ENCODE data around the gene NKD1. TPM values are rescaled to one million over a fixed set of nuclear protein-coding genes. Genes with fewer than 3 reads are reported as not detected.

NKD1 gene
- total and polyA plus RNA-seq, 2 of the 8 experiments (the other 6 are each of a cell fraction or from before 2014, with no cell fraction given): 0.70 to 4.5 TPM

DNA sequence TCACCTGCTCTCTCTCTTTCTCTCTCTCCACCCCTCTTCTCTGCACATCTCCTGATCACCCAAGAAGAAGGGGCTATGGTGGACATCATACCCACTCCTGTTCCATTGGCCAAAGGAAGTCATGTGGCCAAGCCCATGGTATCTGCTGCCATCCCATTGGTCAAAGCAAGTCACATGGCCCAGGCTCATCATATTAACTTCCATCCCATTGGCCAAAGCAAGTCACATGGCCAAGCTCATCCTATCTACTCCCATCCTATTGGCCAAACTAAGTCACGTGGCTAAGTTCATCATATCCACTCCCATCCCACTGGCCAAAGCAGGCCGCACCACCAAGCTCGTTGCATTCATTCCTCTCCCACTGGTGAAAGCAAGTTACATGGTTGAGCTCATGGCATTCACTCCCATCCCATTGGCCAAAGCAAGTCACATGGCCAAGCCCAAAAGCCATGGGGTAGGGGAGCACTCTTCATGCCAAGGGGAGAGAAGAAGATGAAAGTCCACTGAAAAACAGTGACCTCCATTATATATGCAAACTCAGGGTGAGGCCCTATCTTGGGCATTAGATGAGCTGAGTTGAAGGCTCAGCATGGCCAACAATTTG is 103.7 kb downstream of the NKD1 start:
- POLR2A ChIA-PET (ENCODE audit: partially characterized antibody): no interaction called here
- no peak overlapping the region for H2BK12ac ChIP-seq (ENCODE audit: low read depth, low read length)
- FAIRE-seq: no peak

More for the DNA sequence above, 103.7 kb downstream of the NKD1 start:
- 92% methylated on average over 3 of the region's 3 CpGs; no CpG with 5 or more reads in 1 of the 2 experiments for WGBS, 2 experiments (ENCODE audit: extremely low coverage in 1 of 2, insufficient coverage in 1 of 2, insufficient read length in 1 of 2, insufficient replicate concordance in 2 of 2, low coverage in 1 of 2, low lambda C conversion rate in 2 of 2, missing lambda C conversion rate in 1 of 2)
- H3K79me1 ChIP-seq (ENCODE audit: low read depth, low read length): no peaks in the 10 kb centered on the region
- H2BK5ac ChIP-seq (ENCODE audit: low read depth, low read length): no peak overlapping the region
- no peak overlapping the region for H3K4me3 ChIP-seq (ENCODE audit: extremely low read depth in 1 of 4, insufficient read depth in 2 of 4, low read depth in 3 of 4, low read length in 4 of 4)
- H3K36me3 ChIP-seq (ENCODE audit: control insufficient read depth in 2 of 4, insufficient read depth in 4 of 4, low read length in 3 of 4): no peaks in the 10 kb centered on the region
- H3K27ac ChIP-seq (ENCODE audit: low read depth, low read length): no peak overlapping the region
- H2BK120ac ChIP-seq (replicated peaks; ENCODE audit: low read depth, low read length): no peak overlapping the region
- no peak overlapping the region for H3K14ac ChIP-seq (ENCODE audit: insufficient read length)
- no peak overlapping the region; the same call in 1 of the 2 replicates for H2BK15ac ChIP-seq (ENCODE audit: low read length)
- no peaks in the 10 kb centered on the region for H4K20me1 ChIP-seq (replicated peaks in 1 of 2; ENCODE audit: control insufficient read depth in 1 of 2, insufficient read depth in 2 of 2, low read length in 2 of 2)
- H3K79me2 ChIP-seq (ENCODE audit: control insufficient read depth in 1 of 2, insufficient read depth in 2 of 2, low read length in 2 of 2): no peaks in the 10 kb centered on the region
- H2AK5ac ChIP-seq (ENCODE audit: low read depth, low read length): no peak overlapping the region
- H2AFZ ChIP-seq (ENCODE audit: low read length): no peak overlapping the region
- no peaks in the 10 kb centered on the region for H3K23me2 ChIP-seq (ENCODE audit: low read depth, low read length)
- no peak overlapping the region for H3K23ac ChIP-seq (ENCODE audit: insufficient read length)
- no peak overlapping the region for H2BK20ac ChIP-seq (ENCODE audit: low read length)
- no peak overlapping the region for H4K5ac ChIP-seq (ENCODE audit: insufficient read length, low read depth, low read length)
- no peaks in the 10 kb centered on the region for H3K9me3 ChIP-seq (ENCODE audit: insufficient read depth in 2 of 2, low read depth in 1 of 2, low read length in 1 of 2)
- no peak for DNase-seq (ENCODE audit: low read depth in 1 of 2, low spot score in 2 of 2)
- no peak overlapping the region for H4K8ac ChIP-seq (ENCODE audit: extremely low read depth, insufficient read depth, low read length)
- H3K18ac ChIP-seq (ENCODE audit: extremely low read depth, low read length): no peak overlapping the region
- no peak for TF ChIP-seq SP1 (IDR thresholded peaks at IDR 0.05; ENCODE audit: low read depth, low read length)
- TF ChIP-seq, protein P1, sequence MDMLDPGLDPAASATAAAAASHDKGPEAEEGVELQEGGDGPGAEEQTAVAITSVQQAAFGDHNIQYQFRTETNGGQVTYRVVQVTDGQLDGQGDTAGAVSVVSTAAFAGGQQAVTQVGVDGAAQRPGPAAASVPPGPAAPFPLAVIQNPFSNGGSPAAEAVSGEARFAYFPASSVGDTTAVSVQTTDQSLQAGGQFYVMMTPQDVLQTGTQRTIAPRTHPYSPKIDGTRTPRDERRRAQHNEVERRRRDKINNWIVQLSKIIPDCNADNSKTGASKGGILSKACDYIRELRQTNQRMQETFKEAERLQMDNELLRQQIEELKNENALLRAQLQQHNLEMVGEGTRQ (IDR thresholded peaks at IDR 0.05; ENCODE audit: low read length): peak; percentile 56; the same call in 1 of the 2 replicates
- no peaks in the 10 kb centered on the region for H3K27me3 ChIP-seq (replicated peaks in 1 of 4; ENCODE audit: control insufficient read depth in 3 of 4, extremely low read depth in 1 of 4, insufficient read depth in 3 of 4, low read length in 3 of 4)
- no peak overlapping the region for H3K9ac ChIP-seq (replicated peaks in 1 of 4; ENCODE audit: extremely low read depth in 1 of 4, low read depth in 3 of 4, low read length in 3 of 4)
- H3K4ac ChIP-seq (replicated peaks; ENCODE audit: insufficient read length, low read depth, low read length): no peak overlapping the region
- H3K56ac ChIP-seq (replicated peaks; ENCODE audit: insufficient read length, low read depth, low read length): no peak overlapping the region
- H4K91ac ChIP-seq (replicated peaks; ENCODE audit: insufficient read length, low read length): no peak overlapping the region
- H3K4me1 ChIP-seq (replicated peaks in 1 of 4; ENCODE audit: control insufficient read depth in 3 of 4, insufficient read depth in 4 of 4, low read length in 3 of 4): no peaks in the 10 kb centered on the region
- H3K4me2 ChIP-seq (ENCODE audit: insufficient read depth in 1 of 2, low read depth in 2 of 2, low read length in 2 of 2): no peak overlapping the region
- CTCF ChIA-PET (ENCODE audit: partially characterized antibody): interaction anchor here (1.1 to 6.5 kb wide), 5 partner anchors 14 to 292 kb away, joined by 4 to 55 read pairs (median 8); no protein-coding TSS in a partner anchor

Data from H1 (cell line).